ENCODE results near the gene VSIG2.

DNA sequence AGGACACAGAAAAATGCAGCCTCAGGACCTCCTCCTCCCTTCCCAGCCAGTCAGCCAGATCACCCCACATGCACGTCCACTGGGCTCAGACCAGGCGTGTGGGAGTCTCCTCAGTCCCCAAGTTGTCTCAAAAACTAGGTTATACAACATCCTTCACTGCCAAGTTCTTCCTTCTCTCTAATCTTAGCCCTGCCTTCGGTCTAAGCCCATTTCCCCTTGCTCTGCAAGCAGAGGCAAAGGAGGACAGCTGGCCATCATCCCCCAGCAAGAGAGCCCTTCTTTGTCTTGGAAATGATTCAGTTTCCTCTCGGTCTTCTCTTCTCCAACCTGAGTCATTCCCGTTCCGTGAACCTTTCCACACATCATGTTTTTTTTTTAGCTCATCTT is 26.3 kb downstream of the VSIG2 start:
- TF ChIP-seq, protein P1, sequence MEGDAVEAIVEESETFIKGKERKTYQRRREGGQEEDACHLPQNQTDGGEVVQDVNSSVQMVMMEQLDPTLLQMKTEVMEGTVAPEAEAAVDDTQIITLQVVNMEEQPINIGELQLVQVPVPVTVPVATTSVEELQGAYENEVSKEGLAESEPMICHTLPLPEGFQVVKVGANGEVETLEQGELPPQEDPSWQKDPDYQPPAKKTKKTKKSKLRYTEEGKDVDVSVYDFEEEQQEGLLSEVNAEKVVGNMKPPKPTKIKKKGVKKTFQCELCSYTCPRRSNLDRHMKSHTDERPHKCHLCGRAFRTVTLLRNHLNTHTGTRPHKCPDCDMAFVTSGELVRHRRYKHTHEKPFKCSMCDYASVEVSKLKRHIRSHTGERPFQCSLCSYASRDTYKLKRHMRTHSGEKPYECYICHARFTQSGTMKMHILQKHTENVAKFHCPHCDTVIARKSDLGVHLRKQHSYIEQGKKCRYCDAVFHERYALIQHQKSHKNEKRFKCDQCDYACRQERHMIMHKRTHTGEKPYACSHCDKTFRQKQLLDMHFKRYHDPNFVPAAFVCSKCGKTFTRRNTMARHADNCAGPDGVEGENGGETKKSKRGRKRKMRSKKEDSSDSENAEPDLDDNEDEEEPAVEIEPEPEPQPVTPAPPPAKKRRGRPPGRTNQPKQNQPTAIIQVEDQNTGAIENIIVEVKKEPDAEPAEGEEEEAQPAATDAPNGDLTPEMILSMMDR (IDR thresholded peaks at IDR 0.05; ENCODE audit: insufficient read depth, low read length, poor library complexity, severe bottlenecking) = no peak
- no peak for TF ChIP-seq EZH2phosphoT487 (conservative IDR thresholded peaks at IDR 0.05; ENCODE audit: low read length)
